OCI-LY7 (cell line): ENCODE data around the gene ZNF880. TPM values are rescaled to one million over a fixed set of nuclear protein-coding genes. Genes with fewer than 3 reads are reported as not detected.

ENCODE experiments used
- BruUV-seq: library from RNA; stranded (reverse); fragments of 400-500 nt; replicated peaks from 2 replicates; lab custom pipeline; 2021; lab: Mats Ljungman, UMichigan
- CTCF ChIA-PET: fragments of 300-600 bp; sonication (Branson Sonifier 250); formaldehyde crosslinking; loops from one replicate; lab custom pipeline; 2022; ENCODE audit warnings: antibody characterized with exemption; ENCODE audit not compliant: unreplicated experiment; lab: Charles Lee
- POLR2A ChIA-PET: fragments of 300-600 bp; sonication (Branson Sonifier 250); formaldehyde crosslinking; loops from one replicate; lab custom pipeline; 2022; ENCODE audit warnings: antibody characterized with exemption; lab: Charles Lee
- DNase-seq: peaks from one replicate; pipeline ENCODE4 v3.0.0-alpha.2; 2015; ENCODE audit warnings: low spot score
- H2AFZ ChIP-seq: fragments of 200-600 bp; sonication (generic), shearing (Covaris generic); 2 replicates; pipeline ENCODE4 v1.6.1; 2014; ENCODE audit warnings: mild to moderate bottlenecking, antibody characterized with exemption, low read length, moderate library complexity
- H3K27ac ChIP-seq: fragments of 200-600 bp; sonication (generic); 2 replicates; pipeline ENCODE4 v1.5.1; 2014; ENCODE audit warnings: mixed run types, low read depth, mild to moderate bottlenecking, moderate library complexity, low read length, inconsistent platforms; ENCODE audit not compliant: poor library complexity, severe bottlenecking
- H3K36me3 ChIP-seq: fragments of 200-600 bp; sonication (generic); 2 replicates; pipeline ENCODE4 v1.6.1; 2014; ENCODE audit warnings: mild to moderate bottlenecking, antibody characterized with exemption, low read length, moderate library complexity, mixed read lengths; ENCODE audit not compliant: insufficient read depth
- H3K4me1 ChIP-seq: fragments of 200-600 bp; sonication (generic); 2 replicates; pipeline ENCODE4 v1.5.1; 2014; ENCODE audit warnings: mild to moderate bottlenecking, low read length; ENCODE audit not compliant: insufficient read depth, poor library complexity, severe bottlenecking
- H3K4me2 ChIP-seq: fragments of 200-600 bp; sonication (generic); 2 replicates; pipeline ENCODE4 v1.6.1; 2014; ENCODE audit warnings: mild to moderate bottlenecking, low read length
- H3K4me3 ChIP-seq: fragments of 200-600 bp; sonication (generic); 2 replicates; pipeline ENCODE4 v1.5.1; 2014; ENCODE audit warnings: mild to moderate bottlenecking, low read depth, low read length; ENCODE audit not compliant: poor library complexity, severe bottlenecking
- H3K79me2 ChIP-seq: fragments of 200-600 bp; sonication (generic); 2 replicates; pipeline ENCODE4 v1.6.1; 2016; ENCODE audit warnings: low read depth, mild to moderate bottlenecking, low read length, moderate library complexity, mixed read lengths; ENCODE audit not compliant: insufficient read depth
- H3K9me2 ChIP-seq: fragments of 200-600 bp; sonication (generic); 2 replicates; pipeline ENCODE4 v1.6.1; 2016; ENCODE audit warnings: mild to moderate bottlenecking, low read length, mixed read lengths; ENCODE audit not compliant: insufficient read depth
- H3K9me3 ChIP-seq: fragments of 200-600 bp; sonication (generic); 2 replicates; pipeline ENCODE4 v1.6.1; 2014; ENCODE audit warnings: mild to moderate bottlenecking, mixed run types, low read length, mixed read lengths
- H4K20me1 ChIP-seq: fragments of 200-600 bp; sonication (generic); 2 replicates; pipeline ENCODE4 v1.6.1; 2014; ENCODE audit warnings: mild to moderate bottlenecking, antibody characterized with exemption, low read length, moderate library complexity, mixed read lengths; ENCODE audit not compliant: insufficient read depth
- EZH2phosphoT487 ChIP-seq: fragments of 200-600 bp; sonication (generic); IDR thresholded peaks from 2 replicates; pipeline ENCODE4 v1.6.1; 2018; ENCODE audit warnings: low read depth, borderline replicate concordance, mild to moderate bottlenecking, mixed run types, antibody characterized with exemption, low read length, moderate library complexity, mixed read lengths
- intact Hi-C: fragments of 100-400 bp; cut with micrococcal nuclease; formaldehyde crosslinking; loops from one replicate; pipeline ENCODE4 v1.10.0; 2022; ENCODE audit not compliant: unreplicated experiment
- total RNA-seq, 2 experiments: library from RNA; depleted of rRNA in 1 of 2; stranded (reverse); fragments of >200 nt in 1 of 2; shearing (Covaris generic) in 1 of 2; gene quantifications; 2 replicates each; pipeline ENCODE4 v1.2.3, GENCODE V29; 2014 to 2022
- TF ChIP-seq, protein P1 (sequence below): fragments of 200-600 bp; sonication (generic); conservative IDR thresholded peaks from 2 replicates; pipeline ENCODE4 v1.5.1; 2014; ENCODE audit warnings: mild to moderate bottlenecking, antibody characterized with exemption, low read length, moderate library complexity, mixed read lengths

ZNF880 gene
- total RNA-seq, 2 experiments from 2014 or later: 0.13 to 1.0 TPM

DNA sequence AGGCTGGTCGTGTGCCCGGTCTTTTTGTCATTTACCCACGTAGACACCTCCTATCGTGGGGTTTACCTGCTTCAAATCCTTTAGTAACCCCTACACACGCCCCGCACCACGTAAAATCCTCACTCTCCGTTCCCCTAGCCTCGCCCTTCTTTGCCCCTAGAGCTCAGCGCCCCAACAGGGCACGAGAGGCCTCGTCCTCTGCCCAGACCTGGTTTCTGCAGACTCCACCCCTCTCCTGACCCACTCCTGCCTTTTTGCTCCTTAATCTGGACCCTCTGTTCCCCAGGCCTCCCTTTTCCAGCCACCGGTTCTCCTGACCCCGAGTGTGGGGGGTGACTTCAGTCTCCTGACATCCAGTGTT is 28.3 kb downstream of the ZNF880 start:
- H3K9me2 ChIP-seq: no peaks in the 10 kb centered on the region
- POLR2A ChIA-PET: no interaction called here
- no peak for TF ChIP-seq EZH2phosphoT487
- TF ChIP-seq, protein P1, sequence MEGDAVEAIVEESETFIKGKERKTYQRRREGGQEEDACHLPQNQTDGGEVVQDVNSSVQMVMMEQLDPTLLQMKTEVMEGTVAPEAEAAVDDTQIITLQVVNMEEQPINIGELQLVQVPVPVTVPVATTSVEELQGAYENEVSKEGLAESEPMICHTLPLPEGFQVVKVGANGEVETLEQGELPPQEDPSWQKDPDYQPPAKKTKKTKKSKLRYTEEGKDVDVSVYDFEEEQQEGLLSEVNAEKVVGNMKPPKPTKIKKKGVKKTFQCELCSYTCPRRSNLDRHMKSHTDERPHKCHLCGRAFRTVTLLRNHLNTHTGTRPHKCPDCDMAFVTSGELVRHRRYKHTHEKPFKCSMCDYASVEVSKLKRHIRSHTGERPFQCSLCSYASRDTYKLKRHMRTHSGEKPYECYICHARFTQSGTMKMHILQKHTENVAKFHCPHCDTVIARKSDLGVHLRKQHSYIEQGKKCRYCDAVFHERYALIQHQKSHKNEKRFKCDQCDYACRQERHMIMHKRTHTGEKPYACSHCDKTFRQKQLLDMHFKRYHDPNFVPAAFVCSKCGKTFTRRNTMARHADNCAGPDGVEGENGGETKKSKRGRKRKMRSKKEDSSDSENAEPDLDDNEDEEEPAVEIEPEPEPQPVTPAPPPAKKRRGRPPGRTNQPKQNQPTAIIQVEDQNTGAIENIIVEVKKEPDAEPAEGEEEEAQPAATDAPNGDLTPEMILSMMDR: no peak
- no peak overlapping the region for H3K4me3 ChIP-seq
- no peaks in the 10 kb centered on the region for H3K9me3 ChIP-seq
- no peak overlapping the region for H3K4me2 ChIP-seq
- CTCF ChIA-PET: no interaction called here
- H3K4me1 ChIP-seq: no peaks in the 10 kb centered on the region
- H3K36me3 ChIP-seq: no peaks in the 10 kb centered on the region
- DNase-seq: no peak
- BruUV-seq: no TSS peak
- no peaks in the 10 kb centered on the region for H3K79me2 ChIP-seq
- intact Hi-C loops: no loop called here
- no peak overlapping the region for H3K27ac ChIP-seq
- no peaks in the 10 kb centered on the region for H4K20me1 ChIP-seq
- no peak overlapping the region for H2AFZ ChIP-seq

- H3K4me2 ChIP-seq: no peak overlapping the region
- H3K36me3 ChIP-seq: no peaks in the 10 kb centered on the region
- H3K9me3 ChIP-seq: no peaks in the 10 kb centered on the region
- H4K20me1 ChIP-seq: no peaks in the 10 kb centered on the region
- H3K27ac ChIP-seq: no peak overlapping the region
- ChIA-PET CTCF (no interaction called here), POLR2A (no interaction called here)
- no peak overlapping the region for H3K4me3 ChIP-seq
- TF ChIP-seq, protein P1: no peak
- TF ChIP-seq EZH2phosphoT487: no peak
- H2AFZ ChIP-seq: no peak overlapping the region
- BruUV-seq: no TSS peak
- no peaks in the 10 kb centered on the region for H3K9me2 ChIP-seq
- DNase-seq: no peak
- H3K79me2 ChIP-seq: no peaks in the 10 kb centered on the region
- intact Hi-C loops: no loop called here
- no peaks in the 10 kb centered on the region for H3K4me1 ChIP-seq
Observed at GRCh38 chr19:52410276-52410675, 40.6 kb downstream of the ZNF880 start.

DNA sequence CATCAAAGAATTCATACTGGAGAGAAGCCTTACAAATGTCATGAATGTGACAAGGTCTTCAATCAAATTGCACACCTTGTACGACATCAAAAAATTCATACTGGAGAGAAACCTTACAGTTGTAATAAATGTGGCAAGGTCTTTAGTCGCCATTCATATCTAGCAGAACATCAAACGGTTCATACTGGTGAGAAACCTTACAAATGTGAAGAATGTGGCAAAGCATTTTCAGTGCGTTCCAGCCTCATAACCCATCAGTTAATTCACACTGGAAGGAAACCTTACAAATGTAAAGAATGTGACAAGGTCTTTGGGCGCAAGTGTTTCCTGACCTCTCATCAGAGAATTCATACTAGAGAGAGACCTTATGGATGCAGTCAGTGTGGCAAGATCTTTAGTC is 46.0 kb downstream of the ZNF880 start:
- POLR2A ChIA-PET: no interaction called here
- H3K36me3 ChIP-seq: no peaks in the 10 kb centered on the region
- H3K4me1 ChIP-seq: no peaks in the 10 kb centered on the region
- H4K20me1 ChIP-seq: no peaks in the 10 kb centered on the region
- no peak overlapping the region for H3K4me3 ChIP-seq
- H3K4me2 ChIP-seq: no peak overlapping the region
- no peak overlapping the region for H3K27ac ChIP-seq
- H2AFZ ChIP-seq: no peak overlapping the region
- CTCF ChIA-PET: no interaction called here
- H3K79me2 ChIP-seq: no peaks in the 10 kb centered on the region
- intact Hi-C loops: no loop called here
- DNase-seq: no peak
- TF ChIP-seq EZH2phosphoT487: no peak
- TF ChIP-seq, protein P1: no peak
- BruUV-seq: no TSS peak
- H3K9me2 ChIP-seq: no peaks in the 10 kb centered on the region
- H3K9me3 ChIP-seq: 0 out of 2 replicates have a peak, but pooled peaks cover 3% of the 10 kb centered on the region
